ENCODE results near the gene ICE1. TPM values are rescaled to one million over a fixed set of nuclear protein-coding genes. Genes with fewer than 3 reads are reported as not detected.
"Not testable (repeated sequence)": the region's sequence is repeated elsewhere in the genome, so short reads cannot be mapped to it uniquely, and the experiment has no call there.

ICE1 gene
- total RNA-seq, 2 experiments from 2014 or later = 29.5 to 30.8 TPM

DNA sequence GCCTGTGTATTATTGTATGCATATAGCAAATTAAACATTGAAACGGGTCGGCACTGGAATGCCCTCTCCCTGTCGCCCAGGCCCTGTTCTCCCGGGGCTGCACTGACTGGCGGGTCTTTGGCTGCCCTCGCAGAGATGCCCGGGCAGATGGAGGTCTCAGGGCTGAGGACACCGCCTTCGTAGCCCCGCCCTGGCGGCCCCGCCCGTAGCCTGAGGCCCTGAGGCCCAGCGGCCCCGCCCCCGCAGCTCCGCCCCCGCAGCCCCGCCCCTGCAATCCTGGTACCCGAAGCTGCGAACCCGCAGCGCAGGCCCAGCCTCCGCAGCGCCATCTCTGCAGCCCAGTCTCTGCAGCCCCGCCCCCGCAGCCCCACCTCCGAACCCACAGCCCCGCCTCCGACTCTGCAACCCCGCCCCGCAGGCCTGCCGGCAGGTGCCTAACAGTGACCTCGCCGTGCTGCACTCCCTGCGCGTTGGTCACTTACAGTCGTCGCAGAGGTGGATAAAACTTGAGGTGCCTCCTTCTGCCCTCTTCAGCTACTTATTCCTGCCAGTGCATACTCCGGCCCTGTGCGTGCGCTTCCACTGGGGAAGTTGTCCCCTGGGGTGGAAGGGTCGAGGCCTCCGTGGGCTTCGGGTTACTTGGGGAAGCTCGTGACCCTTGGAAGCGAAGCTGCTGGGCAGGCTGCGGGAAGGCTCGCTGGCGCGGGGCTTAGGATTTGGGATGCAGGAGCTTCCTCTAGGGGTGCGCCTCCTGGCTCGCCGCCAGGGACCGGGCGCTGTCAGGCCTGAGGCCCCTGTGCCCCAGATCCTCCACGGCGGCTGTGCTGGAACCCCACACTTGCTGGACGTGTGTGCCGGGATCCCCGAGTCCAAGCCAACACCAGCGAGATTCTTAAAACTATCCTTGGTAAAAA lies 72.3 kb downstream of the ICE1 start:
- no peaks in the 10 kb centered on the region for H3K36me3 Mint-ChIP-seq (ENCODE audit: low read depth)
- DNase-seq = peak; percentile 81
- CTCF ChIA-PET = interaction anchor here (1.0 to 1.2 kb wide), 2 partner anchors 11 to 31 kb away, joined by 3 to 4 read pairs; no protein-coding TSS in a partner anchor
- peaks cover 27% of the 10 kb centered on the region for H3K4me1 Mint-ChIP-seq
- H3K4me3 Mint-ChIP-seq = no peak overlapping the region
- no peak overlapping the region for H3K27ac Mint-ChIP-seq
- POLR2A ChIA-PET = no interaction called here
- peaks cover 29% of the 10 kb centered on the region for H3K27me3 Mint-ChIP-seq
- no peaks in the 10 kb centered on the region for H3K9me3 Mint-ChIP-seq

GRCh38 chr5:5497152-5497788 lies 74.8 kb downstream of the ICE1 start:
- CTCF ChIA-PET = interaction anchor here (1.0 to 2.4 kb wide), 3 partner anchors 9 to 13 kb away, joined by 3 to 6 read pairs (median 3); no protein-coding TSS in a partner anchor
- no peak overlapping the region for H3K27ac Mint-ChIP-seq
- POLR2A ChIA-PET = no interaction called here
- peak; percentile 41 for DNase-seq
- peaks cover 39% of the 10 kb centered on the region for H3K27me3 Mint-ChIP-seq
- H3K4me1 Mint-ChIP-seq = peaks cover 24% of the 10 kb centered on the region
- H3K4me3 Mint-ChIP-seq = no peak overlapping the region
- no peaks in the 10 kb centered on the region for H3K9me3 Mint-ChIP-seq
- no peaks in the 10 kb centered on the region for H3K36me3 Mint-ChIP-seq (ENCODE audit: low read depth)

DNA sequence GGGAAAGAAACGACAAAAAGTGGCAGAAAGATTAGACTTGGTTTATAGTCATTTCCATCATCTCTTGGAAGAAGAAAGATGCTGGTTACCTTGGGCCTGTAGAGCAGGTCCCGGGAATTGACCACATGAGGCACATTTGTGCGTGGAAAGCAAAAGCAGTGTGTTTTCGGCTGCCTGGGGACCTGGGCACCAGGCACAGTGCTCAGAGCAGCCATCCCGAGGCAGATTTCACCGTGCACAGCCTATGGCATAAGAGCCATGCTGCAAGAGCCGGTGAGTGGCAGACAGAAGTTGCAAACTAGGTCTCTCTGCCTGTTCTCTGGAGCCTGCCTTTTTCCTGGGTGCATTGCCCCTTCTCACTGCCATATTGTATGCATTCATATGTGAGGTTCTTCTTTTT lies 77.0 kb downstream of the ICE1 start:
- ChIA-PET POLR2A (no interaction called here), CTCF (no interaction called here)
- Mint-ChIP-seq H3K4me1 (peaks cover 12% of the 10 kb centered on the region), H3K36me3 (ENCODE audit: low read depth) (no peaks in the 10 kb centered on the region), H3K9me3 (peaks cover 3% of the 10 kb centered on the region), H3K4me3 (no peak overlapping the region), H3K27ac (no peak overlapping the region), H3K27me3 (peaks cover 53% of the 10 kb centered on the region)
- DNase-seq = no peak

DNA sequence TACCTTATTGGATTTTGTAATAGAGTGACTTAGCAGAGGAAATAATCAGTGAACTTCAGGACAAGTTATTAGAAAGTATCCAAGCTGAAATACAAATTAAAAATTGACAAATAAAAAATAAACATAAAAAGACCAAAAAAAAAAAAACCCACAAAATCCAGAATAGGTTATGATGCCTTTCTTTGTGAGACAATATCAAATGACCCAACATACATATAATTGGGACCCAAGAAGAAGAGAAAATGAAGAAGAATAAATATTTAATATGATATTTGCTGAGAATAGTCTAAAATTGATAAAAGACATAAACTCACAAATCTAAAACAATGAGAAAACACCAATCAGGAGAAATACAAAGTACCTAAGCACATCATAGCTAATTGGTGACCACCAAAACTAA lies 81.8 kb downstream of the ICE1 start:
- H3K27ac Mint-ChIP-seq = no peak overlapping the region
- POLR2A ChIA-PET = no interaction called here
- peaks cover 8% of the 10 kb centered on the region for H3K9me3 Mint-ChIP-seq

DNA sequence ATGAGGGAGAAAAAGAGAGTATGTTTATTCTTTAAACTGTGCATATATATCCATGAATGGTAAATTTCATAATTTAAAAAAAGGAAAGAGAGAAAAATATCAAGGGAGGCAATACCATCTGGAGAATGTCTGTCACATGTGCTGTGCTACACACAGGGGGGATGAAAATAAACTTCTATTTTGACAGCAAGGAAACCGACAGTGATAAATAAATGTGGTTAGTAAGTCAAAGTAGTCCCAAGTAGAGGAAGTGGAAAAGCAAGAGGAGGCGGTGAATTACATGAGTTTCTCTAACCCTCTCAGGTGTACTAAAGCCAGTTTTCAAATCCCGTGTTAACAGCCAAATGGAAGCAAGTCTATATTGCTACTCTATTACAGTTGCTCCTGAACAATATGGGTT lies 83.3 kb downstream of the ICE1 start:
- peaks cover 51% of the 10 kb centered on the region for H3K27me3 Mint-ChIP-seq
- peaks cover 8% of the 10 kb centered on the region for H3K9me3 Mint-ChIP-seq
- CTCF ChIA-PET = no interaction called here

More for the DNA sequence above, 81.8 kb downstream of the ICE1 start:
- CTCF ChIA-PET = interaction anchor here (0.8 kb wide), 1 partner anchor 10 kb away, joined by 3 read pairs; no protein-coding TSS in a partner anchor
- no peaks in the 10 kb centered on the region for H3K4me1 Mint-ChIP-seq
- peaks cover 53% of the 10 kb centered on the region for H3K27me3 Mint-ChIP-seq
- no peaks in the 10 kb centered on the region for H3K36me3 Mint-ChIP-seq (ENCODE audit: low read depth)
- H3K4me3 Mint-ChIP-seq = no peak overlapping the region
- DNase-seq = no peak

DNA sequence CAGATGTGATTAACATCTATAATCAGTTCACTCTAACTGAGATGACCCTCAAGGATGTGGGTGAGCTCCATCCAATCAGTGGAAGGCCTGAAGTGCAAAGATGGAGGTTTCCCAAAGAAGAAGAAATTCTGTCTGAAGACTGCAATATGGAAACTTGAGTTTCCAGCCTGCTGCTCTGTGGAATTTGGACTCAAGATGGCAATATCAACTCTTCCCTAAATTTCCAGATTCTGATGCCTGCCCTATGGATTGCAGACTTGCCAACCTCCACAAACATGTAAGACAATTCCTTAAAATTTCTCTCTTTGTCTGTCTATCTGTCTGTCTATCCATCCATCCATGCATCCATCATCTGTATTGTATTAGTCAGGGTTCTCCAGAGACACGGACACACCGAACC lies 85.9 kb downstream of the ICE1 start:
- DNase-seq = no peak
- Mint-ChIP-seq H3K36me3 (ENCODE audit: low read depth) (no peaks in the 10 kb centered on the region), H3K9me3 (peaks cover 8% of the 10 kb centered on the region), H3K4me1 (no peaks in the 10 kb centered on the region), H3K27ac (no peak overlapping the region), H3K27me3 (peaks cover 36% of the 10 kb centered on the region), H3K4me3 (no peak overlapping the region)
- ChIA-PET POLR2A (no interaction called here), CTCF (no interaction called here)

More for the DNA sequence above, 83.3 kb downstream of the ICE1 start:
- Mint-ChIP-seq H3K27ac (no peak overlapping the region), H3K36me3 (ENCODE audit: low read depth) (no peaks in the 10 kb centered on the region), H3K4me1 (no peaks in the 10 kb centered on the region), H3K4me3 (no peak overlapping the region)
- DNase-seq = no peak
- POLR2A ChIA-PET = no interaction called here

DNA sequence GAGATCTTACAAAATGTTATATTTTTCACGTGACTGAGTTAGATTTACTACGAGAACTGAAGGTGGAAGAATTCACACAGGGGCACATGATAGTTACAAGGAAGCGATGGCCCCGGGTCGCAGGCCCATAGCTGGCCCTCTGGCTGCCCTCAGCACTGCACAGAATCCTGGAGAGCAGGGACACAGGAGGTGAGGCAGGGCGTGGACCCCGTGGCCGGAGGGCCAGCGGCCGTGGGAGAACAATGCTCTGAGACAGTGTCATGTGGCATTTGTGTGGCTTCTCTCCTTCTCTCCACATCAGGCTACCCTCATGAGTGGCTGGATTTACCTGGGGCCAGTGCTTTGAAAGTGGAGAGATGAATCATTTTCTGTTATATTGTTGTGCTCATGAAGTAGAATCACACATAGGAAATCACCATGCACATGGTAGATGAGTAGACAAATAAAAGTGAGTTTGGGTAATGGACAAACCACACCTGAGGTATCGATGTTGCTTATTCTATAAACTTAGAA lies 89.5 kb downstream of the ICE1 start:
- H3K27ac Mint-ChIP-seq = no peak overlapping the region
- ChIA-PET CTCF (no interaction called here), POLR2A (no interaction called here)
- H3K4me3 Mint-ChIP-seq = no peak overlapping the region
- peaks cover 22% of the 10 kb centered on the region for H3K27me3 Mint-ChIP-seq
- H3K4me1 Mint-ChIP-seq = no peaks in the 10 kb centered on the region
- H3K36me3 Mint-ChIP-seq (ENCODE audit: low read depth) = no peaks in the 10 kb centered on the region
- no peaks in the 10 kb centered on the region for H3K9me3 Mint-ChIP-seq
- no peak for DNase-seq

GRCh38 chr5:5512543-5512942 lies 90.1 kb downstream of the ICE1 start:
- peaks cover 19% of the 10 kb centered on the region for H3K27me3 Mint-ChIP-seq
- H3K27ac Mint-ChIP-seq = no peak overlapping the region
- no peak overlapping the region for H3K4me3 Mint-ChIP-seq
- no peaks in the 10 kb centered on the region for H3K4me1 Mint-ChIP-seq
- H3K36me3 Mint-ChIP-seq (ENCODE audit: low read depth) = no peaks in the 10 kb centered on the region
- ChIA-PET CTCF (no interaction called here), POLR2A (no interaction called here)
- no peaks in the 10 kb centered on the region for H3K9me3 Mint-ChIP-seq
- no peak for DNase-seq

DNA sequence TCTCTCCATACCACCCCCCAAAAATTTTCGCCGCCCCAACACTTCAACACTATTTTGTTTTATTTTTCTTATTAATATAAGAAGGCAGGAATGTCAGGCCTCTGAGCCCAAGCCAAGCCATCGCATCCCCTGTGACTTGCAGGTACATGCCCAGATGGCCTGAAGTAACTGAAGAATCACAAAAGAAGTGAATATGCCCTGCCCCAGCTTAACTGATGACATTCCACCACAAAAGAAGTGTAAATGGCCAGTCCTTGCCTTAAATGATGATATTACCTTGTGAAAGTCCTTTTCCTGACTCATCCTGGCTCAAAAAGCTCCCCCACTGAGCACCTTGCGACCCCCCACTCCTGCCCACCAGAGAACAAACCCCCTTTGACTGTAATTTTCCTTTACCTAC lies 98.1 kb downstream of the ICE1 start:
- POLR2A ChIA-PET, CTCF ChIA-PET, DNase-seq, H3K4me3 Mint-ChIP-seq, H3K27ac Mint-ChIP-seq, H3K27me3 Mint-ChIP-seq: not testable (repeated sequence)
- peaks cover 28% of the 10 kb centered on the region for H3K4me1 Mint-ChIP-seq
- H3K36me3 Mint-ChIP-seq (ENCODE audit: low read depth) = peaks cover 27% of the 10 kb centered on the region
- peaks cover 17% of the 10 kb centered on the region for H3K9me3 Mint-ChIP-seq

DNA sequence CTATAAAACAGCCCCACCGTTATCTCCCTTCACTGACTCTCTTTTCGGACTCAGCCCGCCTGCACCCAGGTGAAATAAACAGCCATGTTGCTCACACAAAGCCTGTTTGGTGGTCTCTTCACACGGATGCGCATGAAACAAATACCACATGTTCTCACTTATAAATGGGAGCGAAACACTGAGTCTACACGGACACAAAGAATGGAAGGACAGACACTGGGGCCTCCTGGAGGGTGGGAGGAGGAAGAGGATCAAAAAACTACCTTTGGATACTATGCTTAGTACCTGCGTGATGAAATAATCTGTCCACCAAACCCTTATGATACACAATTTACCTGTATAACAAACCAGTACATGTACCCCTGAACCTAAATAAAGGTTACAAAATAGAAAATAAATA lies 98.6 kb downstream of the ICE1 start:
- CTCF ChIA-PET = no interaction called here
- Mint-ChIP-seq H3K27ac (no peak overlapping the region), H3K27me3 (no peaks in the 10 kb centered on the region), H3K4me3 (no peak overlapping the region), H3K4me1 (peaks cover 32% of the 10 kb centered on the region), H3K36me3 (ENCODE audit: low read depth) (peaks cover 31% of the 10 kb centered on the region), H3K9me3 (peaks cover 19% of the 10 kb centered on the region)
- no peak for DNase-seq
- POLR2A ChIA-PET = no interaction called here

DNA sequence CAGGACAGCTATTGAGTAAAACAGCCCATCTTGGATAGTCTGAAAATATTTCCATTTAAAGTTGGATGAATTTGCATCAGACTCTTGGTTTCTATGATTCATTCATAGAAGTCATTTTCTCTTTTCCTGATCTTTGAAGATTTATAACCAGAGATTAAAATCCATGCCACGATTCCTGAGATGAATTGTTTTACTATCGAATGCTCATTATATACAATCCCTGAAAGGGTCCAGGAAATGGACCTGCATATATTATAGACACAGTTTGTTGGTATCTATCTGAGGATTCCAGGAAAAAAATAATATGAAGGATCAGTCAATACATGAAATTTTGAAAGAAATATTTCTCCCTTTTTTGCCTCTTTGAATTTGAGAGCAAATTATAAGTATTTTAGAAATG lies 99.0 kb downstream of the ICE1 start:
- H3K27ac Mint-ChIP-seq = no peak overlapping the region
- peaks cover 31% of the 10 kb centered on the region for H3K36me3 Mint-ChIP-seq (ENCODE audit: low read depth)
- no peak for DNase-seq
- ChIA-PET CTCF (interaction anchor here (0.6 kb wide), 1 partner anchor 649 kb away, joined by 3 read pairs; no protein-coding TSS in a partner anchor), POLR2A (no interaction called here)
- H3K9me3 Mint-ChIP-seq = peaks cover 21% of the 10 kb centered on the region
- peaks cover 32% of the 10 kb centered on the region for H3K4me1 Mint-ChIP-seq
- H3K4me3 Mint-ChIP-seq = no peak overlapping the region
- no peaks in the 10 kb centered on the region for H3K27me3 Mint-ChIP-seq

GRCh38 chr5:5522336-5522735 lies 99.9 kb downstream of the ICE1 start:
- no peaks in the 10 kb centered on the region for H3K27me3 Mint-ChIP-seq
- H3K27ac Mint-ChIP-seq = no peak overlapping the region
- DNase-seq = no peak
- POLR2A ChIA-PET = interaction anchor here (0.5 kb wide), 1 partner anchor 313 kb away, joined by 11 read pairs; no protein-coding TSS in a partner anchor
- CTCF ChIA-PET = interaction anchor here (0.6 kb wide), 1 partner anchor 648 kb away, joined by 3 read pairs; no protein-coding TSS in a partner anchor
- peaks cover 31% of the 10 kb centered on the region for H3K36me3 Mint-ChIP-seq (ENCODE audit: low read depth)
- H3K4me3 Mint-ChIP-seq = no peak overlapping the region
- peaks cover 32% of the 10 kb centered on the region for H3K4me1 Mint-ChIP-seq
- peaks cover 22% of the 10 kb centered on the region for H3K9me3 Mint-ChIP-seq

GRCh38 chr5:5523066-5523505 lies 100.6 kb downstream of the ICE1 start:
- DNase-seq = peak; percentile 63
- peaks cover 31% of the 10 kb centered on the region for H3K36me3 Mint-ChIP-seq (ENCODE audit: low read depth)
- POLR2A ChIA-PET = interaction anchor here (0.5 kb wide), 1 partner anchor 313 kb away, joined by 11 read pairs; no protein-coding TSS in a partner anchor
- H3K9me3 Mint-ChIP-seq = peaks cover 23% of the 10 kb centered on the region
- no peaks in the 10 kb centered on the region for H3K27me3 Mint-ChIP-seq
- peak overlapping the region; percentile 85 for H3K27ac Mint-ChIP-seq
- CTCF ChIA-PET = no interaction called here
- peak overlapping the region; percentile 21 for H3K4me3 Mint-ChIP-seq
- peaks cover 32% of the 10 kb centered on the region for H3K4me1 Mint-ChIP-seq

All from activated CD4-positive, alpha-beta T cell treated with anti-CD3 and anti-CD28 coated beads, Interleukin-2, amount 10 ng/mL, durations not matched to agents 7 days and 5 days (primary cell).